Lung (tissue), 12 donors: ENCODE results near the gene HSD3B1. TPM values are rescaled to one million over a fixed set of nuclear protein-coding genes. Genes with fewer than 3 reads are reported as not detected.

Experiments used
- ATAC-seq: fragments of 200-7000 bp; cut with Tn5 transposase; one replicate; pipeline ENCODE4 v1.9.1; 2020; ENCODE audit warnings: moderate number of reproducible peaks; ENCODE audit not compliant: insufficient read depth, low FRiP score
- DNase-seq, 3 donors: peaks; one replicate each; pipeline ENCODE4 v3.0.0-alpha.2; 2013 to 2017
- H3K27ac ChIP-seq, 2 donors: one replicate each; pipeline ENCODE4 v1.5.1; 2013; ENCODE audit warnings: mild to moderate bottlenecking in 2 of 2, moderate library complexity in 2 of 2, control low read depth in 1 of 2, inconsistent platforms in 1 of 2, low read depth in 1 of 2, low read length in 1 of 2
- H3K27me3 ChIP-seq, 3 donors: one replicate each; pipeline ENCODE4 v1.5.1; 2013; ENCODE audit warnings: low read length in 2 of 3; ENCODE audit not compliant: control insufficient read depth in 3 of 3, insufficient read depth in 3 of 3
- H3K36me3 ChIP-seq, 4 donors: one replicate each; pipeline ENCODE4 v1.5.1; 2013; ENCODE audit warnings: low read length in 4 of 4, mild to moderate bottlenecking in 1 of 4, moderate library complexity in 1 of 4; ENCODE audit not compliant: control insufficient read depth in 4 of 4, insufficient read depth in 4 of 4
- H3K4me1 ChIP-seq, 5 donors: one replicate each; pipeline ENCODE4 v1.5.1; 2013; ENCODE audit warnings: low read length in 5 of 5, mild to moderate bottlenecking in 2 of 5, moderate library complexity in 1 of 5; ENCODE audit not compliant: control insufficient read depth in 5 of 5, insufficient read depth in 5 of 5
- H3K4me3 ChIP-seq: one replicate; pipeline ENCODE4 v1.5.1; 2013; ENCODE audit warnings: mild to moderate bottlenecking, control low read depth, moderate library complexity
- H3K9ac ChIP-seq, 2 donors: one replicate each; pipeline ENCODE4 v1.5.1; 2013; ENCODE audit warnings: low read length in 2 of 2, control low read depth in 1 of 2; ENCODE audit not compliant: insufficient read depth in 1 of 2
- H3K9me3 ChIP-seq, 4 donors: one replicate each; pipeline ENCODE4 v1.5.1; 2013; ENCODE audit warnings: low read length in 3 of 4, mild to moderate bottlenecking in 1 of 4, moderate library complexity in 1 of 4; ENCODE audit not compliant: control insufficient read depth in 4 of 4, insufficient read depth in 3 of 4
- WGBS, 2 donors: extraction: QIAGEN DNeasy Blood & Tissue Kit; methylation state at CpG; one replicate each; pipeline ENCODE4 v1.1.7; 2013; 5-methylcytosine and 5-hydroxymethylcytosine counted together
- polyA plus RNA-seq, 2 donors: library from polyadenylated mRNA; stranded (reverse); fragments of 200-250 nt; gene quantifications; one replicate each; pipeline ENCODE4 v1.2.1, GENCODE V29; 2013
- total RNA-seq, 2 donors: library from RNA; depleted of rRNA in 1 of 2; stranded (reverse); fragments of >200 nt in 1 of 2; gene quantifications; one replicate each; pipeline ENCODE4 v1.2.1, GENCODE V29; 2014 to 2021
- TF ChIP-seq, protein P1 (sequence below): IDR thresholded peaks from 2 replicates; pipeline ENCODE4 v1.5.1; 2012; ENCODE audit warnings: mild to moderate bottlenecking; ENCODE audit errors: control extremely low read depth, extremely low read depth
- donor health status: control.
- donor health status: control.
- donor health status: Bipolar disorder and iron deficiency.
- donor health status: healthy.
- donor health status: DM: yes; HTN: yes; CAD: no.

Gene HSD3B1
- total and polyA plus RNA-seq, 4 donors: not detected

GRCh38 chr1:119492763-119493162 lies 14.2 kb upstream of the HSD3B1 start:
- Histone ChIP-seq H3K27ac (no peak overlapping the region), H3K36me3 (no peaks in the 10 kb centered on the region), H3K9ac (no peak overlapping the region), H3K27me3 (no peaks in the 10 kb centered on the region), H3K4me1 (no peaks in the 10 kb centered on the region), H3K4me3 (no peak overlapping the region), H3K9me3 (peaks cover 0 to 4% (median 0%) of the 10 kb centered on the region in 4 donors)
- TF ChIP-seq, protein P1, sequence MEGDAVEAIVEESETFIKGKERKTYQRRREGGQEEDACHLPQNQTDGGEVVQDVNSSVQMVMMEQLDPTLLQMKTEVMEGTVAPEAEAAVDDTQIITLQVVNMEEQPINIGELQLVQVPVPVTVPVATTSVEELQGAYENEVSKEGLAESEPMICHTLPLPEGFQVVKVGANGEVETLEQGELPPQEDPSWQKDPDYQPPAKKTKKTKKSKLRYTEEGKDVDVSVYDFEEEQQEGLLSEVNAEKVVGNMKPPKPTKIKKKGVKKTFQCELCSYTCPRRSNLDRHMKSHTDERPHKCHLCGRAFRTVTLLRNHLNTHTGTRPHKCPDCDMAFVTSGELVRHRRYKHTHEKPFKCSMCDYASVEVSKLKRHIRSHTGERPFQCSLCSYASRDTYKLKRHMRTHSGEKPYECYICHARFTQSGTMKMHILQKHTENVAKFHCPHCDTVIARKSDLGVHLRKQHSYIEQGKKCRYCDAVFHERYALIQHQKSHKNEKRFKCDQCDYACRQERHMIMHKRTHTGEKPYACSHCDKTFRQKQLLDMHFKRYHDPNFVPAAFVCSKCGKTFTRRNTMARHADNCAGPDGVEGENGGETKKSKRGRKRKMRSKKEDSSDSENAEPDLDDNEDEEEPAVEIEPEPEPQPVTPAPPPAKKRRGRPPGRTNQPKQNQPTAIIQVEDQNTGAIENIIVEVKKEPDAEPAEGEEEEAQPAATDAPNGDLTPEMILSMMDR: no peak
- ATAC-seq: no peak
- WGBS, 2 donors: 75 to 82% methylated on average over 2 of the region's 2 CpGs
- DNase-seq: no peak

- Histone ChIP-seq H3K36me3 (no peaks in the 10 kb centered on the region), H3K4me3 (no peak overlapping the region), H3K9ac (no peak overlapping the region), H3K9me3 (no peaks in the 10 kb centered on the region), H3K4me1 (peaks cover 0 to 6% (median 0%) of the 10 kb centered on the region in 5 donors), H3K27me3 (no peaks in the 10 kb centered on the region), H3K27ac (no peak overlapping the region)
- 85 to 90% methylated on average over 4 of the region's 4 CpGs for WGBS, 2 donors
- ATAC-seq (no peak), DNase-seq (no peak)
- TF ChIP-seq, protein P1: no peak
These were observed 2.2 kb upstream of the HSD3B1 start for GRCh38 chr1:119504831-119505230.

DNA sequence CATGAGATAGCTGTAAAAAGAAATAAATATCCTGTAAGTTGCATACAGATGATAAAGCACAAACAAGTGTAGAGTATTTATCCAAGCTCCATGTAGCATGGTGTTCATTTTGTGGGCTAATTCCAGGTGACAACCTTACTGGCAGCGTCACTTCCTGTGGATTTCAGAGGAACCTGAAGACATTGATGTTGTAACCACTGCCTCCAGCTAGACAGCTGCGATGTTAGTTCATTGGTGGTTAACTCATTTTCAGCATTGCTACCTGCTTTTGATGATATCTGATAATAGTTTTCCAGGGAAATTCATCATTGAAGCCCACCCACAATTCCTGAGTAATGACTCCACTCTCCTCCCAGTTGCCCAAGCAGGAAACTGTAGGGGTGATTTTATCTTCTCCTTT lies 3.0 kb downstream of the HSD3B1 start:
- H3K27ac ChIP-seq: no peak overlapping the region
- H3K9ac ChIP-seq: no peak overlapping the region
- WGBS, 2 donors: 73 to 88% methylated on average over 2 of the region's 2 CpGs
- ATAC-seq: no peak
- no peaks in the 10 kb centered on the region for H3K36me3 ChIP-seq
- DNase-seq: no peak
- no peaks in the 10 kb centered on the region for H3K27me3 ChIP-seq
- H3K9me3 ChIP-seq: no peaks in the 10 kb centered on the region
- no peak overlapping the region for H3K4me3 ChIP-seq
- peaks cover 0 to 6% (median 0%) of the 10 kb centered on the region in 5 donors for H3K4me1 ChIP-seq
- TF ChIP-seq, protein P1: no peak

- peaks cover 0 to 2% (median 0%) of the 10 kb centered on the region in 4 donors for H3K9me3 ChIP-seq
- TF ChIP-seq, protein P1: no peak
- no peak overlapping the region for H3K27ac ChIP-seq
- H3K4me3 ChIP-seq: no peak overlapping the region
- no peaks in the 10 kb centered on the region for H3K27me3 ChIP-seq
- 90 to 92% methylated on average over 5 of the region's 5 CpGs for WGBS, 2 donors
- H3K9ac ChIP-seq: no peak overlapping the region
- ATAC-seq: no peak
- no peak for DNase-seq
- no peaks in the 10 kb centered on the region for H3K36me3 ChIP-seq
- no peaks in the 10 kb centered on the region for H3K4me1 ChIP-seq
These were observed 8.2 kb downstream of the HSD3B1 start for GRCh38 chr1:119515221-119515620.
